WTC11 (cell line): ENCODE results near the gene CPEB4.

Source experiments
- CTCF ChIP-seq: fragments of 200-600 bp; IDR thresholded peaks from 2 replicates; pipeline ENCODE4 v1.8.0; 2022; ENCODE audit warnings: antibody characterized with exemption
- ELF4 ChIP-seq: sonication (generic); formaldehyde crosslinking; IDR thresholded peaks from 2 replicates; pipeline ENCODE4 v1.8.1; 2022; ENCODE audit warnings: low read depth, mild to moderate bottlenecking, moderate library complexity, missing genetic modification reagents
- ETV6 ChIP-seq: sonication (generic); formaldehyde crosslinking; IDR thresholded peaks from 2 replicates; pipeline ENCODE4 v1.8.1; 2022; ENCODE audit warnings: mild to moderate bottlenecking, missing genetic modification reagents
- FOXK1 ChIP-seq: sonication (generic); formaldehyde crosslinking; IDR thresholded peaks from 2 replicates; pipeline ENCODE4 v1.8.0; 2022; ENCODE audit warnings: mild to moderate bottlenecking, moderate library complexity, missing genetic modification reagents
- GRHL2 ChIP-seq: fragments of 250-450 bp; sonication (Bioruptor Pico); IDR thresholded peaks from 2 replicates; pipeline ENCODE4 v1.8.0; 2022; ENCODE audit warnings: mild to moderate bottlenecking, moderate library complexity; ENCODE audit not compliant: insufficient replicate concordance, severe bottlenecking
- MLX ChIP-seq: sonication (generic); formaldehyde crosslinking; IDR thresholded peaks from 2 replicates; pipeline ENCODE4 v1.8.1; 2023; ENCODE audit warnings: mild to moderate bottlenecking, missing genetic modification reagents, moderate library complexity
- NR3C1 ChIP-seq: sonication (generic); formaldehyde crosslinking; conservative IDR thresholded peaks from 2 replicates; pipeline ENCODE4 v1.8.1; 2023; ENCODE audit warnings: low read depth, mild to moderate bottlenecking, missing genetic modification reagents
- PREB ChIP-seq: sonication (generic); formaldehyde crosslinking; IDR thresholded peaks from 2 replicates; pipeline ENCODE4 v1.8.1; 2022; ENCODE audit warnings: mild to moderate bottlenecking, missing genetic modification reagents, moderate library complexity, borderline replicate concordance
- RORB ChIP-seq: fragments of 250-450 bp; sonication (Bioruptor Pico); IDR thresholded peaks from 2 replicates; pipeline ENCODE4 v1.9.0; 2021; ENCODE audit warnings: mild to moderate bottlenecking
- TEAD4 ChIP-seq: sonication (generic); formaldehyde crosslinking; IDR thresholded peaks from 2 replicates; pipeline ENCODE4 v1.8.0; 2022; ENCODE audit warnings: mild to moderate bottlenecking, missing genetic modification reagents

- TF ChIP-seq TEAD4 (CRISPR knock-in tag) (no peak), CTCF (no peak), MLX (CRISPR knock-in tag) (no peak), FOXK1 (no peak), NR3C1 (CRISPR knock-in tag) (no peak), PREB (CRISPR knock-in tag) (no peak), ELF4 (no peak), GRHL2 (no peak), ETV6 (no peak), RORB (CRISPR knock-in tag) (no peak)
Observed at GRCh38 chr5:173858670-173859407, 29.3 kb upstream of the CPEB4 start.
